Activated CD4-positive, alpha-beta T cell treated with anti-CD3 and anti-CD28 coated beads for 24 hours (primary cell): ENCODE data around the gene NR1I3.

Source experiments
- DNase-seq, 2 donors: peaks; one replicate each; pipeline ENCODE4 v3.0.0-alpha.2; 2020; ENCODE audit warnings: low read depth in 2 of 2

Gene NR1I3

GRCh38 chr1:161196111-161196510, 41.9 kb downstream of the NR1I3 start:
- no peak for DNase-seq

DNA sequence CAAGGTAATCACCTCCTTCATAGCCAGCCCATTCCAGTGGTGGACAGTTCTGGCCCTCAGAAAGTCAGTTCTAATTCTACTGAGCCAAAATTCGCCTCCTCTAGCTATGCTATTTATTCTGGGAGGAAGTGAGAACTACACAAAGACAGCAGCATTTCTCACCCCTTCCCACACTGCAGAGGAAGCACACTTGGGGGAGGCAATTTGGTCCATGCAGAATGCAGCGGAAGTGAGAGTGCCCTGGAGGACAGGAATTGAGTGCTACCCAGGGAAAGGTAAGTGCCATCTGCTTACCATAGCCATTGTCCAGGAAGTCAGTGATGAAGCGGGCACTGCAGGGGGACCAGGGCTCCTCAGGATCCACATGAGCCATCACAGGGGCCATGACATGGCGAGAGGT, 42.8 kb downstream of the NR1I3 start:
- DNase-seq, result no peak

GRCh38 chr1:161193561-161194235, 44.3 kb downstream of the NR1I3 start:
- no peak for DNase-seq

DNA sequence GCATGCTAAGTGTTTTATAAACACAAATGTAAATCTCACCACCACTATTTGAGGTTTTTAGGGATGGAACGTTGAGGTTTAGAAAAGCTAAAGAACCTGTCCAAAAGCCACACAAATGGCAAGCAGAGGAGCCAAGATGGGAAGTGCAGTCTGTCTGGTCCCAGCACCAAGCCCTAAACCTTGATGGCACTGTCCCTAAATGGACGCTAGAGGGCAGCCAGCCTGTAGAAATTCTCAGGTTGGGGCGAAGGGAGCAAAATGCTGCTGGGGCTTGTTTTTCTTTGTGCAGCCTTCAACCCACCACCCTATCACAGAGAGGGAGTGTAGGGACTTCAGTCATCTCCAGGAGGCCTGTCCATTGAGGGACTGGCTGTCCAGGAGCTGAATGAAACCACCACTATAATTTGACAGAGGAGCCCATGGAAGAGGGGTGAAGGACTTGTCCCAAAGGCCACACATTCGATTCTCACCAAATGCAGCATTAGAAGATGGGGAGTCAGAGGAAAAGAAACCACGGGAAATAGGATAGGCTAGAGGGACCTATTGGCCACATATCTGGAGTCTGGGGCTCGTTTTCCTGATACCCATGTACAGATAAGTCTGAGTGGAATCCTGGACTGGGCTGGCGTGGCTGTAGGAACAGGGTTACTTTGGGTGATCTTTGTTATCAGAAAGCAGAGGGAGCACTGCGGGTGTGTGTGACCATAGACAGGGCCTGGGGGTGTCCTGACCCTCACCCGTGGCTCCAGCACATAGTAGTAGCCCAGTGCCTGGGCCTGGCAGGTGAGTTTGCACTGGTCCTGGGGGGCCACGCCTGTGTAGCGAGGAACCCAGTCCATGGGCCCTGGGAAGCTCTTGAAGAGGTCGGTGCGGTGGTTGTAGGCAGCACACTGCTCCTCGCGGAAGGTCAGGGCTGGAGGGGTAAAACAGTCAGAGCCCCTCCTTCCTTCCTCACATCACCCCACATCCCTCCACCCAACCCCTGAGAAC, 45.2 kb downstream of the NR1I3 start:
- DNase-seq, result peak; percentile 33 to 57

DNA sequence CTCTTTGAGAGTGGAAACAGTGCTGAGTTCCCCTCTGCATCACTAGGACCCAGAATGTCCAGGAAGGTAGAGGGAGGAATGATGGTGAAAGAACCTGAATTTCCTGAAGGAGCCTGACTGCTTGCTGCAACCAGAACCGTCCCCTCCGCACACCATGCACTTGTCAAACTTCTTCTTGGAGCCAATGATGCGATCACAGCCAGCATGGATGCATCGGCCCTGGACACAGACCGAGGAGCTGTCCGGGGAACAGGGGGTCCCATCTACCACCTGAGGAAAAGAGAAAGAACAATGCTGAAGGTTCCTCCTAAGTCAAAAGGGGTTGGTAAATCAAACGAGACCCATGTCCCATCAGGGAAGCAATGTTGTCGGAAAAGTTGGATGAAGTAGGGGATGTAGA, 46.0 kb downstream of the NR1I3 start:
- DNase-seq, result no peak

GRCh38 chr1:161190962-161191521, 47.0 kb downstream of the NR1I3 start:
- DNase-seq, result no peak

GRCh38 chr1:161189036-161189435, 49.0 kb downstream of the NR1I3 start:
- no peak for DNase-seq

DNA sequence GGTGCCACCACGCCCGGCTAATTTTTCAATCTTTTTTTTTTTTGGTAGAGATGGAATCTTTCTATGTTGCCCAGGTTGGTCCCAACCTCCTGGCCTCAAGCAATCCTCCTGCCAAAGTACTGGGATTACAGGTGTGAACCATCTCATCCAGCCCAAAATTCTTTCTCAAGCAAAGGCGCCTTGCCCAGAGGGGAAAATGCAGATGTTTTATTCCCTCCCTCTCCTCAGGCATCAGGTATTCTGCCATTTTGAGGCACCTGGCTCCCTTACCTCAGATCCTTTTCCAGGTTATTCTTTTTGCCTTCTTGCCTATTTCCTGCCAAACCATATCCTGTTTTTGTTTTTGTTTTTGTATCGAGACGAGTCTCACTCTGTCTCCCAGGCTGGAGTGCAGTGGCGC, 49.6 kb downstream of the NR1I3 start:
- DNase-seq, result no peak

DNA sequence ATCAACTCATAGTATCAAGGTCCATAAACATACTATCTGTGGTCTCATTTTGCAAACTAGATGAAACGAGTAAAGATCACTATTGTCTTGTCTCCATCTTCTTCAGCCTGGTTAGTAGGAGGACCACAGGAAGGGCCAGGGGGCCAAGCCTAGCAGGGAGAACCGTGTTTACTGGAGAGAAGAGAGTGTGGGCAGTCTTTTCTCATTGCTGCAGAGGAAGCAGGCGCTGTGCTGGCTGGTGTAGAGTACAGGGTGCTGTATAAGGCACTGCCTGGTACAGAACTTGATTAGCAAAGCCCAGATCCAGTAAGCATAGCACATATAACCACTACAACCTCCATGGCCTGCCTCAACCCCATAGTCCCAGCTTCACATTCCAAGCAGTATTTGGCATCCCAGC, 50.7 kb downstream of the NR1I3 start:
- DNase-seq, result no peak

DNA sequence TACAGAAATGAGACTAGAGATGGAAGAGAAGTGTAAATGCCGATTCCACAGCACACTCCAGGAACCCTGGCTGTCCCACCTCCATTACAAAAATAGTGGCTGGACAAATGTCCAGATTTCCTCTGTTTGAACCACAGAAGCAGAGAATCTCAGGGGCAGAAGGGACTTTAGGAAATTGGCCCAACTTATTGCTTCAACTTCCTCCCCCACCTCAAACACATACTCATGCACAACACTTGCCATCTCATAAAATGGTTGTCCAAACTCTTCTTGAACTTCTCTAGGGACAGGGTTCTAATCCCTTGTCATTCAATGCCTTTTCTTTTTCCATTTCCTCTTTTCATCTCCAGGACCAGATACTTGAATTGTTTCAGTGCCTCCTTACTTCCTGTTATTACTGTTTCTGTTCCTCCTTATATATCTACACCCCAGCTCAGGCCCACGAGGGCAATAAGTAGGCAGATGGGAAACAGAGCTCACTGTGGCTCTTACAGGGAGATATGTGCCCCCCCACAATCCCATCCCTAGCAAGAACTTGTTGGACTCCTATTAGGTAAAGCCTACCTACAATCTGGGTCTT, 52.2 kb downstream of the NR1I3 start:
- DNase-seq, result no peak

DNA sequence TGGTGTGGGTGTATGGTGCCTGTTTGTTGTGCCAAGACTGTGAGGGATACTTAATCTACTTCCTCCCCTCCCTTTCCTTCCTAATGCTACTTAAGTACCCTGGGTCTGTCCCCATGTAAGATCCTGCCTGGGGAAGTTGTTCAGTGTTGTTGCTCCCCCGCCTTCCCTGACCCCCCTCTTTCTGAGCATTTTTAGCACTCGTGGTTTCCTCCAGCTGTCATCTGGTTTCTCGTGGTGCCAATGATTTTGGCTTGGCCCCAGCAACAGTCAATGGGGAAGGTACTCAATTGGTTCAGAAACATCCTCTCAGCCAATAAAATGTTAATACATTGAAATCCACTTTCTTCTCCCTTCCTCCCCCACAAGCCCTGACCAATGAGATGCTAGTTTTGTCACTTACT, 52.7 kb downstream of the NR1I3 start:
- peak; percentile 38 to 46 for DNase-seq

DNA sequence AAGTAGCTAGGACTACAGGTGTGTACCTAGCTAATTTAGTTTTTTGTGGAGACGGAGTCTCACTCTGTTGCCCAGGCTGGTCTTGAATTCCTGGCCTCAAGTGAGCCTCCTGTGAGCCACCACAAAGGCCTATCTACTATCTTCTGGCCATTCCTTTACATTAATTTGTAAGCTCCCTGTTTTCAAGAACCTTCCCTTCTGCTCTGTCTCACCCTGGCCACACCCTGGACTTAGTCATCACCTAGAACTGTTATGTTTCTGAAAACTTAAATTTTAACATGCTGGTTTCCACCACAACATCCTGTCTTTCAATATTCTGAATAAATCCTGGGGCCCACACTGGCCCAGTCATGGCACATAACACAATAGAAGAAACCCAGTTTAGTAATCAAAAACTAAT, 55.8 kb downstream of the NR1I3 start:
- DNase-seq, result peak; percentile 49 to 53

- no peak for DNase-seq
Measured at GRCh38 chr1:161180639-161181038, 57.4 kb downstream of the NR1I3 start.

DNA sequence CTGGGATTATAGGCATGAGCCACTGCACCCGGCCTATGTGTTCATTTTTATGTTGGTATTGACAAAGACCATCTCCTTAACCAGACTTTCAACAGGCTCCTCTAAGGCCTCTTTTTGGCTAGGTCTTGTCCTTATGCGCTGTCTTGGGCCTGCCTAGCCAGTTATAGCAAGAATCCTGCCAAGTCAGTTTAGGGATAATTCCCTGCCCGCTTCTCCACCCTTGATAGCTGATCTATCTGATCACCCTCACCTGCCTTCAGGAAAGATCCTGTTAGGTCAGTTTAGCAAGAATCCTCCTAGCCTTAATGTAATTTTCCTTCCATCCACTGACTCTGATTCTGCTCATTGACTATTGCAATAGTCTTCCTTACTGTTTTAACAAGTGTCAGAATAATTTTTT, 58.3 kb downstream of the NR1I3 start:
- DNase-seq, result no peak
